ENCODE data around the gene SFXN3.

The SFXN3 gene

GRCh38 chr10:101047961-101048892, 17.2 kb downstream of the SFXN3 start:
- TF ChIP-seq EZH2 (optimal IDR thresholded peaks at IDR 0.05; ENCODE audit: low read depth, low read length) (no peak), EZH2phosphoT487 (IDR thresholded peaks at IDR 0.05; ENCODE audit: low read length) (no peak), CTCF (IDR thresholded peaks at IDR 0.05; ENCODE audit: low read length) (no peak)
- H3K27ac ChIP-seq (ENCODE audit: low read length) = no peak overlapping the region
- no peak overlapping the region for H3K4me2 ChIP-seq (ENCODE audit: low read depth, low read length)
- H4K20me1 ChIP-seq (ENCODE audit: insufficient read depth, low read length) = no peaks in the 10 kb centered on the region
- DNase-seq = no peak
- H3K9me3 ChIP-seq (replicated peaks; ENCODE audit: insufficient read depth, low read length) = no peaks in the 10 kb centered on the region
- H3K4me3 ChIP-seq (ENCODE audit: low read length) = no peak overlapping the region
- H3F3A ChIP-seq (ENCODE audit: insufficient read depth, low read length) = peaks cover 11% of the 10 kb centered on the region
- peaks cover 17% of the 10 kb centered on the region for H3K27me3 ChIP-seq (replicated peaks; ENCODE audit: insufficient read depth, low read length)
- H3K9me2 ChIP-seq (replicated peaks; ENCODE audit: insufficient read depth, low read length) = no peaks in the 10 kb centered on the region
- no peaks in the 10 kb centered on the region for H3K36me3 ChIP-seq (replicated peaks; ENCODE audit: insufficient read depth, low read length)
- H2AFZ ChIP-seq (ENCODE audit: low read length) = no peak overlapping the region
- H3K4me1 ChIP-seq (ENCODE audit: low read length) = peaks cover 13% of the 10 kb centered on the region
- no peak overlapping the region for H3K9ac ChIP-seq (ENCODE audit: low read length)
- H3K79me2 ChIP-seq (ENCODE audit: low read length) = no peaks in the 10 kb centered on the region

- Histone ChIP-seq H3K9ac (ENCODE audit: low read length) (peak overlapping the region; percentile 52; the same call in 1 of the 2 replicates), H2AFZ (ENCODE audit: low read length) (peak overlapping the region; percentile 84), H3K4me3 (ENCODE audit: low read length) (peak overlapping the region; percentile 69)
Measured at GRCh38 chr10:101050208-101051069, 19.4 kb downstream of the SFXN3 start.

GRCh38 chr10:101052285-101052684, 21.3 kb downstream of the SFXN3 start:
- peaks cover 16% of the 10 kb centered on the region; the same call in 1 of the 2 replicates for H3K79me2 ChIP-seq (ENCODE audit: low read length)
- peaks cover 17% of the 10 kb centered on the region for H3K27me3 ChIP-seq (replicated peaks; ENCODE audit: insufficient read depth, low read length)
- no peaks in the 10 kb centered on the region for H4K20me1 ChIP-seq (ENCODE audit: insufficient read depth, low read length)
- H2AFZ ChIP-seq (ENCODE audit: low read length) = no peak overlapping the region
- H3K9ac ChIP-seq (ENCODE audit: low read length) = no peak overlapping the region
- peaks cover 11% of the 10 kb centered on the region for H3F3A ChIP-seq (ENCODE audit: insufficient read depth, low read length)
- no peak overlapping the region for H3K27ac ChIP-seq (ENCODE audit: low read length)
- H3K4me1 ChIP-seq (ENCODE audit: low read length) = peaks cover 10% of the 10 kb centered on the region
- DNase-seq = no peak
- H3K9me3 ChIP-seq (replicated peaks; ENCODE audit: insufficient read depth, low read length) = no peaks in the 10 kb centered on the region
- H3K36me3 ChIP-seq (replicated peaks; ENCODE audit: insufficient read depth, low read length) = no peaks in the 10 kb centered on the region
- no peak overlapping the region for H3K4me2 ChIP-seq (ENCODE audit: low read depth, low read length)
- no peaks in the 10 kb centered on the region for H3K9me2 ChIP-seq (replicated peaks; ENCODE audit: insufficient read depth, low read length)
- no peak overlapping the region for H3K4me3 ChIP-seq (ENCODE audit: low read length)
- no peak for TF ChIP-seq EZH2phosphoT487 (IDR thresholded peaks at IDR 0.05; ENCODE audit: low read length)
- TF ChIP-seq EZH2 (optimal IDR thresholded peaks at IDR 0.05; ENCODE audit: low read depth, low read length) = no peak
- TF ChIP-seq CTCF (IDR thresholded peaks at IDR 0.05; ENCODE audit: low read length) = no peak

More at GRCh38 chr10:101050208-101051069, 19.4 kb downstream of the SFXN3 start:
- H3K9me2 ChIP-seq (replicated peaks; ENCODE audit: insufficient read depth, low read length) = no peaks in the 10 kb centered on the region
- H3K27ac ChIP-seq (ENCODE audit: low read length) = peak overlapping the region; percentile 7; the same call in 1 of the 2 replicates
- peaks cover 7% of the 10 kb centered on the region; the same call in 1 of the 2 replicates for H3K79me2 ChIP-seq (ENCODE audit: low read length)
- H3K27me3 ChIP-seq (replicated peaks; ENCODE audit: insufficient read depth, low read length) = peaks cover 17% of the 10 kb centered on the region
- H3K9me3 ChIP-seq (replicated peaks; ENCODE audit: insufficient read depth, low read length) = no peaks in the 10 kb centered on the region
- H4K20me1 ChIP-seq (ENCODE audit: insufficient read depth, low read length) = no peaks in the 10 kb centered on the region
- TF ChIP-seq EZH2 (optimal IDR thresholded peaks at IDR 0.05; ENCODE audit: low read depth, low read length) (no peak), EZH2phosphoT487 (IDR thresholded peaks at IDR 0.05; ENCODE audit: low read length) (no peak), CTCF (IDR thresholded peaks at IDR 0.05; ENCODE audit: low read length) (peak; percentile 88)
- DNase-seq = peak; percentile 74
- H3K4me2 ChIP-seq (ENCODE audit: low read depth, low read length) = peak overlapping the region; percentile 98
- peaks cover 10% of the 10 kb centered on the region for H3K4me1 ChIP-seq (ENCODE audit: low read length)
- H3K36me3 ChIP-seq (replicated peaks; ENCODE audit: insufficient read depth, low read length) = no peaks in the 10 kb centered on the region
- peaks cover 11% of the 10 kb centered on the region for H3F3A ChIP-seq (ENCODE audit: insufficient read depth, low read length)
